ENCODE data around the gene EMILIN2.

The EMILIN2 gene

GRCh38 chr18:2909431-2910140, 62.8 kb downstream of the EMILIN2 start:
- H3K4me1 ChIP-seq (ENCODE audit: control insufficient read depth, low read depth, low read length), result no peaks in the 10 kb centered on the region
- no peak overlapping the region for H4K5ac ChIP-seq (ENCODE audit: low read length)
- H3K27me3 ChIP-seq (ENCODE audit: insufficient read depth, low read length, poor library complexity), result no peaks in the 10 kb centered on the region
- no peak overlapping the region for H3K27ac ChIP-seq (ENCODE audit: low read depth, low read length)
- H3K36me3 ChIP-seq (ENCODE audit: control insufficient read depth, insufficient read depth, low read length), result peaks cover 2% of the 10 kb centered on the region
- H2BK5ac ChIP-seq (ENCODE audit: low read length), result no peak overlapping the region
- H2AK5ac ChIP-seq (ENCODE audit: low read length), result no peak overlapping the region
- H2BK15ac ChIP-seq (replicated peaks; ENCODE audit: low read depth), result no peak overlapping the region
- no peak overlapping the region for H3K18ac ChIP-seq (ENCODE audit: low read length)
- WGBS (ENCODE audit: extremely low coverage, insufficient coverage, low lambda C conversion rate), result no CpG with 5 or more reads among the region's 22 CpGs
- no peak overlapping the region for H2BK120ac ChIP-seq (ENCODE audit: low read depth, low read length)
- no peak overlapping the region for H3K9ac ChIP-seq (ENCODE audit: low read length)
- DNase-seq, result no peak
- no peak overlapping the region for H4K8ac ChIP-seq (ENCODE audit: low read depth, low read length)
- H3K79me2 ChIP-seq (ENCODE audit: control insufficient read depth, insufficient read depth, low read length), result peaks cover 3% of the 10 kb centered on the region
- no peak overlapping the region for H3K4ac ChIP-seq (ENCODE audit: low read depth, low read length)
- H3K79me1 ChIP-seq (ENCODE audit: low read length), result peaks cover 8% of the 10 kb centered on the region
- H3K23ac ChIP-seq (ENCODE audit: low read length), result no peak overlapping the region
- no peak overlapping the region for H3K4me3 ChIP-seq (ENCODE audit: low read length)
- no peak overlapping the region for H3K4me2 ChIP-seq (ENCODE audit: low read length)
- H3K56ac ChIP-seq (ENCODE audit: low read length), result no peak overlapping the region

- no peak for DNase-seq
- Histone ChIP-seq H3K27ac (ENCODE audit: low read depth, low read length) (no peak overlapping the region), H3K18ac (ENCODE audit: low read length) (no peak overlapping the region), H3K79me2 (ENCODE audit: control insufficient read depth, insufficient read depth, low read length) (peaks cover 3% of the 10 kb centered on the region), H2BK120ac (ENCODE audit: low read depth, low read length) (no peak overlapping the region), H3K4me1 (ENCODE audit: control insufficient read depth, low read depth, low read length) (no peaks in the 10 kb centered on the region), H4K8ac (ENCODE audit: low read depth, low read length) (no peak overlapping the region), H3K27me3 (ENCODE audit: insufficient read depth, low read length, poor library complexity) (no peaks in the 10 kb centered on the region), H3K36me3 (ENCODE audit: control insufficient read depth, insufficient read depth, low read length) (peaks cover 5% of the 10 kb centered on the region), H3K9ac (ENCODE audit: low read length) (no peak overlapping the region), H3K4me3 (ENCODE audit: low read length) (no peak overlapping the region), H3K23ac (ENCODE audit: low read length) (no peak overlapping the region), H2BK5ac (ENCODE audit: low read length) (no peak overlapping the region), H4K5ac (ENCODE audit: low read length) (no peak overlapping the region), H3K56ac (ENCODE audit: low read length) (no peak overlapping the region), H2BK15ac (replicated peaks; ENCODE audit: low read depth) (no peak overlapping the region), H3K79me1 (ENCODE audit: low read length) (peaks cover 8% of the 10 kb centered on the region), H3K4me2 (ENCODE audit: low read length) (no peak overlapping the region), H2AK5ac (ENCODE audit: low read length) (no peak overlapping the region), H3K4ac (ENCODE audit: low read depth, low read length) (no peak overlapping the region)
- WGBS (ENCODE audit: extremely low coverage, insufficient coverage, low lambda C conversion rate), result no CpG with 5 or more reads among the region's 10 CpGs
Observed at GRCh38 chr18:2910261-2910660, 63.5 kb downstream of the EMILIN2 start.

- Histone ChIP-seq H3K9ac (ENCODE audit: low read length) (no peak overlapping the region), H3K23ac (ENCODE audit: low read length) (no peak overlapping the region), H3K79me2 (ENCODE audit: control insufficient read depth, insufficient read depth, low read length) (peaks cover 3% of the 10 kb centered on the region), H3K36me3 (ENCODE audit: control insufficient read depth, insufficient read depth, low read length) (peaks cover 5% of the 10 kb centered on the region), H3K4me2 (ENCODE audit: low read length) (no peak overlapping the region), H3K4me3 (ENCODE audit: low read length) (no peak overlapping the region), H2AK5ac (ENCODE audit: low read length) (no peak overlapping the region), H3K27ac (ENCODE audit: low read depth, low read length) (no peak overlapping the region), H3K4ac (ENCODE audit: low read depth, low read length) (no peak overlapping the region), H3K4me1 (ENCODE audit: control insufficient read depth, low read depth, low read length) (no peaks in the 10 kb centered on the region), H3K18ac (ENCODE audit: low read length) (no peak overlapping the region), H3K79me1 (ENCODE audit: low read length) (peaks cover 8% of the 10 kb centered on the region), H4K8ac (ENCODE audit: low read depth, low read length) (no peak overlapping the region), H2BK120ac (ENCODE audit: low read depth, low read length) (no peak overlapping the region), H2BK15ac (replicated peaks; ENCODE audit: low read depth) (no peak overlapping the region), H4K5ac (ENCODE audit: low read length) (no peak overlapping the region), H2BK5ac (ENCODE audit: low read length) (no peak overlapping the region), H3K56ac (ENCODE audit: low read length) (no peak overlapping the region), H3K27me3 (ENCODE audit: insufficient read depth, low read length, poor library complexity) (no peaks in the 10 kb centered on the region)
- no peak for DNase-seq
- no CpG with 5 or more reads among the region's 13 CpGs for WGBS (ENCODE audit: extremely low coverage, insufficient coverage, low lambda C conversion rate)
Observed at GRCh38 chr18:2910751-2911425, 64.1 kb downstream of the EMILIN2 start.

GRCh38 chr18:2911533-2911932, 64.7 kb downstream of the EMILIN2 start:
- WGBS (ENCODE audit: extremely low coverage, insufficient coverage, low lambda C conversion rate), result no CpG with 5 or more reads among the region's 4 CpGs
- Histone ChIP-seq H3K27ac (ENCODE audit: low read depth, low read length) (no peak overlapping the region), H3K79me2 (ENCODE audit: control insufficient read depth, insufficient read depth, low read length) (peaks cover 3% of the 10 kb centered on the region), H2BK120ac (ENCODE audit: low read depth, low read length) (no peak overlapping the region), H3K56ac (ENCODE audit: low read length) (no peak overlapping the region), H4K5ac (ENCODE audit: low read length) (no peak overlapping the region), H2BK15ac (replicated peaks; ENCODE audit: low read depth) (no peak overlapping the region), H3K4me3 (ENCODE audit: low read length) (no peak overlapping the region), H3K79me1 (ENCODE audit: low read length) (peaks cover 8% of the 10 kb centered on the region), H3K23ac (ENCODE audit: low read length) (no peak overlapping the region), H3K4ac (ENCODE audit: low read depth, low read length) (no peak overlapping the region), H4K8ac (ENCODE audit: low read depth, low read length) (no peak overlapping the region), H2BK5ac (ENCODE audit: low read length) (no peak overlapping the region), H3K27me3 (ENCODE audit: insufficient read depth, low read length, poor library complexity) (no peaks in the 10 kb centered on the region), H3K4me2 (ENCODE audit: low read length) (no peak overlapping the region), H3K4me1 (ENCODE audit: control insufficient read depth, low read depth, low read length) (no peaks in the 10 kb centered on the region), H3K18ac (ENCODE audit: low read length) (no peak overlapping the region), H2AK5ac (ENCODE audit: low read length) (no peak overlapping the region), H3K36me3 (ENCODE audit: control insufficient read depth, insufficient read depth, low read length) (peaks cover 5% of the 10 kb centered on the region), H3K9ac (ENCODE audit: low read length) (no peak overlapping the region)
- no peak for DNase-seq

- H3K27ac ChIP-seq (ENCODE audit: low read depth, low read length), result no peak overlapping the region
- H3K18ac ChIP-seq (ENCODE audit: low read length), result no peak overlapping the region
- H2BK5ac ChIP-seq (ENCODE audit: low read length), result no peak overlapping the region
- no peak overlapping the region for H3K23ac ChIP-seq (ENCODE audit: low read length)
- peaks cover 5% of the 10 kb centered on the region for H3K36me3 ChIP-seq (ENCODE audit: control insufficient read depth, insufficient read depth, low read length)
- H3K4ac ChIP-seq (ENCODE audit: low read depth, low read length), result no peak overlapping the region
- no peaks in the 10 kb centered on the region for H3K79me2 ChIP-seq (ENCODE audit: control insufficient read depth, insufficient read depth, low read length)
- no peaks in the 10 kb centered on the region for H3K27me3 ChIP-seq (ENCODE audit: insufficient read depth, low read length, poor library complexity)
- no peak overlapping the region for H3K56ac ChIP-seq (ENCODE audit: low read length)
- WGBS (ENCODE audit: extremely low coverage, insufficient coverage, low lambda C conversion rate), result no CpG with 5 or more reads among the region's 29 CpGs
- no peak overlapping the region for H4K8ac ChIP-seq (ENCODE audit: low read depth, low read length)
- no peak for DNase-seq
- H2BK15ac ChIP-seq (replicated peaks; ENCODE audit: low read depth), result no peak overlapping the region
- no peak overlapping the region for H2AK5ac ChIP-seq (ENCODE audit: low read length)
- no peak overlapping the region for H2BK120ac ChIP-seq (ENCODE audit: low read depth, low read length)
- no peak overlapping the region for H4K5ac ChIP-seq (ENCODE audit: low read length)
- no peak overlapping the region for H3K9ac ChIP-seq (ENCODE audit: low read length)
- peaks cover 5% of the 10 kb centered on the region for H3K79me1 ChIP-seq (ENCODE audit: low read length)
- no peaks in the 10 kb centered on the region for H3K4me1 ChIP-seq (ENCODE audit: control insufficient read depth, low read depth, low read length)
- H3K4me3 ChIP-seq (ENCODE audit: low read length), result no peak overlapping the region
- no peak overlapping the region for H3K4me2 ChIP-seq (ENCODE audit: low read length)
Observed at GRCh38 chr18:2912357-2913299, 65.8 kb downstream of the EMILIN2 start.

Data from mesendoderm (in vitro differentiated cells).